ENCODE data around the gene PRMT7. TPM values are rescaled to one million over a fixed set of nuclear protein-coding genes. Genes with fewer than 3 reads are reported as not detected.

The PRMT7 gene
- total RNA-seq, 1 experiment from 2014 or later: 156 TPM

DNA sequence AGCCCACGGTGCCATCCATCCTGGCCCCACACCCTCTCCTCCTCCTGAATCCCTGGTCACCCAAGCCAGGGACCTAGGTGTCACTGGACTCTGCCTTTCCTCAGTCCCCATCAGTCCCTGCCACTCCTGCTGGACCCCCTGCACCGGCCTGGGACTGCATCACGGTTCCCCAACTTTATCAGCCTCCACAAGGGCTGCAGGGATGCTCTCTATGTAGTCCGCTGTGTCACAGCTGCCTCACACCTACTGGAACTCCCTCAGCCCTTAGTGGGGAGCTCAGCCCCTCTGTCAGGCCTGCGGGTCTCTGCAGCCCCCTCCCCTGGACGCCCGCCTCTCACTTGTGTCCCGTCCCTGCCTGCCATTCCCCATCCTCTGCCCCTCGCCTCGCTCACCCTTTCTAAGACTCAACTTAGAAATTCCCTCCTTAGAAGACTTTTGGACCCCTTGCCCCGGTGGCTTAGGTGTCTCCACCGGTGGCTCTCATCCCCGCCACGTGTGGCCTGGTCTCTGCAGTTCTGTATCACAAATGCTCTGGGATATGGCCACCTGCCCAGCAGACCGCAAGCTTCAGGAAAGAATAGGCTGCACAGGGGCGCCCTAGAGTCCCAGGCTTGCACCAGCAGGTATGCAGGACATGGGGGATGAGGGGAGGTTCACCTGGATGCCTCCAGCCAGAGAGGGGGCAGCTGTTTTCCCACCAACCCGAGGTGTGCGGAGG lies 62.9 kb downstream of the PRMT7 start:
- H3K27me3 Mint-ChIP-seq (ENCODE audit: insufficient read depth, unreplicated experiment): no peaks in the 10 kb centered on the region

DNA sequence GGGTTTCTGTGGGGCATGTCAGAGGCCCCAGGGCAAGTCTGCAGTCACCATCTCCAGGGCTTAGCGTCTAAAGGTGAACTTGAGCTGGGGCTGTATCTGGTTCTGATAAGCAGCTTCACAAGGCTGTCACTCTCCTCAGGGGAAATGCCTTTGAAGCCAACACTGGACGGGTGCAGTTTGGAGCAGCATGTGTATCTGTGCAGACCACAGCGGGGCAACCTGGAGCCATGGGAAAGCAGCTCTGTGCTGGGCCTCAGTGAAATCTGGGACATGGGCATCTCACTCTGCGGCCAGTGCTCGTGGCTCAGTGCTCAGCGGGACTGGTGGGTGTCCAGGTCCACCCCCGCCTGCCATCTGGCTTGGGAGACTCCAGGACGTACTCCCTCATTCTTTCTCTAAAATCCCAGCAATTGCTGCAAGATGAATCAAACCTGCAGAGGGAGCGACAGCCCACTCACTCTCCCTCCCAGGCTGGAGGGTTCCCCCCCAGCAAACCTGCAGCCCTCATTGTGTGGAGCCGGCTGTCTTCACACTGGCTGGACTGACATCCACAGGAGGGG lies 63.5 kb downstream of the PRMT7 start:
- intact Hi-C loops (cut with micrococcal nuclease; ENCODE audit: unreplicated experiment): no loop called here
- ChIA-PET CTCF (interaction anchor here (0.9 to 1.6 kb wide), 6 partner anchors 10 to 146 kb away, joined by 3 to 5 read pairs (median 4); no protein-coding TSS in a partner anchor), POLR2A (no interaction called here)
- Histone ChIP-seq H3K4me3 (ENCODE audit: low read depth, low read length) (no peak overlapping the region), H3K36me3 (ENCODE audit: control insufficient read depth, insufficient read depth, low read length) (no peaks in the 10 kb centered on the region), H3K27me3 (replicated peaks; ENCODE audit: control insufficient read depth, insufficient read depth, low read length) (no peaks in the 10 kb centered on the region), H3K4me1 (0 out of 2 replicates have a peak, but pooled peaks cover 4% of the 10 kb centered on the region), H3K9me3 (no peaks in the 10 kb centered on the region)
- TF ChIP-seq, protein P1, sequence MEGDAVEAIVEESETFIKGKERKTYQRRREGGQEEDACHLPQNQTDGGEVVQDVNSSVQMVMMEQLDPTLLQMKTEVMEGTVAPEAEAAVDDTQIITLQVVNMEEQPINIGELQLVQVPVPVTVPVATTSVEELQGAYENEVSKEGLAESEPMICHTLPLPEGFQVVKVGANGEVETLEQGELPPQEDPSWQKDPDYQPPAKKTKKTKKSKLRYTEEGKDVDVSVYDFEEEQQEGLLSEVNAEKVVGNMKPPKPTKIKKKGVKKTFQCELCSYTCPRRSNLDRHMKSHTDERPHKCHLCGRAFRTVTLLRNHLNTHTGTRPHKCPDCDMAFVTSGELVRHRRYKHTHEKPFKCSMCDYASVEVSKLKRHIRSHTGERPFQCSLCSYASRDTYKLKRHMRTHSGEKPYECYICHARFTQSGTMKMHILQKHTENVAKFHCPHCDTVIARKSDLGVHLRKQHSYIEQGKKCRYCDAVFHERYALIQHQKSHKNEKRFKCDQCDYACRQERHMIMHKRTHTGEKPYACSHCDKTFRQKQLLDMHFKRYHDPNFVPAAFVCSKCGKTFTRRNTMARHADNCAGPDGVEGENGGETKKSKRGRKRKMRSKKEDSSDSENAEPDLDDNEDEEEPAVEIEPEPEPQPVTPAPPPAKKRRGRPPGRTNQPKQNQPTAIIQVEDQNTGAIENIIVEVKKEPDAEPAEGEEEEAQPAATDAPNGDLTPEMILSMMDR (IDR thresholded peaks at IDR 0.05; ENCODE audit: insufficient read depth in 1 of 2, low read depth in 1 of 2, low read length in 1 of 2, severe bottlenecking in 1 of 2, unreplicated experiment in 1 of 2): peak in 1 of 2 experiments; percentile 0
- no TSS peak for BruUV-seq (replicated peaks)
- no peaks in the 10 kb centered on the region for H3K9me3 Mint-ChIP-seq (ENCODE audit: unreplicated experiment)
- H3K36me3 Mint-ChIP-seq (ENCODE audit: insufficient read depth, unreplicated experiment): peaks cover 14% of the 10 kb centered on the region
- H3K4me3 Mint-ChIP-seq (ENCODE audit: unreplicated experiment): no peak overlapping the region
- no peaks in the 10 kb centered on the region for H3K27me3 Mint-ChIP-seq (ENCODE audit: insufficient read depth, unreplicated experiment)
- H3K4me1 Mint-ChIP-seq (ENCODE audit: low read depth, unreplicated experiment): peaks cover 6% of the 10 kb centered on the region
- H3K27ac Mint-ChIP-seq (ENCODE audit: unreplicated experiment): no peak overlapping the region
- no peak for DNase-seq

More for the DNA sequence above, 62.9 kb downstream of the PRMT7 start:
- no TSS peak for BruUV-seq (replicated peaks)
- H3K9me3 ChIP-seq: no peaks in the 10 kb centered on the region
- ChIA-PET POLR2A (no interaction called here), CTCF (interaction anchor here (0.9 to 1.6 kb wide), 5 partner anchors 10 to 147 kb away, joined by 3 to 5 read pairs (median 4); no protein-coding TSS in a partner anchor)
- intact Hi-C loops (cut with micrococcal nuclease; ENCODE audit: unreplicated experiment): no loop called here
- TF ChIP-seq, protein P1 (IDR thresholded peaks at IDR 0.05; ENCODE audit: insufficient read depth in 1 of 2, low read depth in 1 of 2, low read length in 1 of 2, severe bottlenecking in 1 of 2, unreplicated experiment in 1 of 2): no peak
- Mint-ChIP-seq H3K9me3 (ENCODE audit: unreplicated experiment) (no peaks in the 10 kb centered on the region), H3K4me1 (ENCODE audit: low read depth, unreplicated experiment) (peaks cover 6% of the 10 kb centered on the region), H3K27ac (ENCODE audit: unreplicated experiment) (no peak overlapping the region), H3K4me3 (ENCODE audit: unreplicated experiment) (no peak overlapping the region), H3K36me3 (ENCODE audit: insufficient read depth, unreplicated experiment) (peaks cover 15% of the 10 kb centered on the region)
- DNase-seq: no peak
- H3K36me3 ChIP-seq (ENCODE audit: control insufficient read depth, insufficient read depth, low read length): no peaks in the 10 kb centered on the region
- H3K4me3 ChIP-seq (ENCODE audit: low read depth, low read length): no peak overlapping the region
- no peaks in the 10 kb centered on the region for H3K27me3 ChIP-seq (replicated peaks; ENCODE audit: control insufficient read depth, insufficient read depth, low read length)
- H3K4me1 ChIP-seq: 0 out of 2 replicates have a peak, but pooled peaks cover 4% of the 10 kb centered on the region

DNA sequence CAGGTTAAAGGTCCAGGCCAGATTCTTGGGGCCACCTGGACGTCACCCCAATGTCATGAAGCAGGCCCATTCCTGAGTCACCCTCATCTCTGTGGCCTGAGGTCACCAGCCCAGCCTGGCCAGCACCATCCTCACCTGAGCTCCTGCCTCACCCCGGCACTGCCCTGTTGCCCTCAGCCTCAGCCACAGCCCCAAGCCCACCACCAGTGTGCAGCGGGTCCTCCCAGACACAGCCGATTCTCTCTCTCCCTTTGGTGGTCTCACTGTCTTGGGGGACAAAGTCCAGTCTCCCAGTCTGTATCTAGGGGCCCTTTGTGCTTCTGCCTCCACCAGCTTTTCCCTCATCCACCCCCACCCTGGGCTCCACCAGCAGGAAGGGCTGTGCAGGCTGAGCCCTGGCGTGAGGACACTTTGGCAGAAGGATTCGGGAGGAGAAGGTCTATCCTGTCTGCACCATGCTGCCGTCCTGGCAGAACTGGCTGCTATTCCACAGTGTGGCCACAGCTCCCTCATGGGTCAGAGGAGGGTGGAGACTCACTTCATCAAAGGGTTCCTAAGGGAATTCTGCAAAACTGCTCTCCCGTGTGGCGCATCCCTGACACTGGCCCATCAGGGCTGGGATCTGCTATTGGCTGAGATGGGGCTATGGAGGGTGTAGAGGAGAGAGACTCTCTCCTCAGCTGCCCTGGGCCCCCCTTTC lies 64.3 kb downstream of the PRMT7 start:
- H3K27ac Mint-ChIP-seq (ENCODE audit: unreplicated experiment): no peak overlapping the region

More for the DNA sequence above, 64.3 kb downstream of the PRMT7 start:
- Mint-ChIP-seq H3K4me3 (ENCODE audit: unreplicated experiment) (no peak overlapping the region), H3K36me3 (ENCODE audit: insufficient read depth, unreplicated experiment) (peaks cover 14% of the 10 kb centered on the region), H3K9me3 (ENCODE audit: unreplicated experiment) (no peaks in the 10 kb centered on the region), H3K4me1 (ENCODE audit: low read depth, unreplicated experiment) (peaks cover 6% of the 10 kb centered on the region), H3K27me3 (ENCODE audit: insufficient read depth, unreplicated experiment) (no peaks in the 10 kb centered on the region)
- POLR2A ChIA-PET: no interaction called here
- TF ChIP-seq, protein P1 (IDR thresholded peaks at IDR 0.05; ENCODE audit: insufficient read depth in 1 of 2, low read depth in 1 of 2, low read length in 1 of 2, severe bottlenecking in 1 of 2, unreplicated experiment in 1 of 2): peak in 1 of 2 experiments; percentile 20
- no peak for DNase-seq
- Histone ChIP-seq H3K4me3 (ENCODE audit: low read depth, low read length) (no peak overlapping the region), H3K27me3 (replicated peaks; ENCODE audit: control insufficient read depth, insufficient read depth, low read length) (no peaks in the 10 kb centered on the region), H3K9me3 (no peaks in the 10 kb centered on the region), H3K4me1 (0 out of 2 replicates have a peak, but pooled peaks cover 4% of the 10 kb centered on the region), H3K36me3 (ENCODE audit: control insufficient read depth, insufficient read depth, low read length) (no peaks in the 10 kb centered on the region)
- CTCF ChIA-PET: interaction anchor here (0.8 to 1.6 kb wide), 4 partner anchors 9 to 113 kb away, joined by 3 to 4 read pairs (median 3); no protein-coding TSS in a partner anchor
- no TSS peak for BruUV-seq (replicated peaks)
- intact Hi-C loops (cut with micrococcal nuclease; ENCODE audit: unreplicated experiment): no loop called here

All from Caco-2 (cell line).